Muscle layer of duodenum (tissue), 2 donors: Measurements from ENCODE around the gene F8.

ENCODE experiments used
- H3K27ac ChIP-seq: one replicate; pipeline ENCODE4 v1.7.0; 2013; ENCODE audit warnings: mild to moderate bottlenecking, low read length
- H3K27me3 ChIP-seq: one replicate; pipeline ENCODE4 v1.7.0; 2013; ENCODE audit warnings: low read depth, mild to moderate bottlenecking, control low read depth, low read length
- H3K36me3 ChIP-seq, 2 donors: one replicate each; pipeline ENCODE4 v1.7.0; 2013; ENCODE audit warnings: low read length in 2 of 2, control low read depth in 1 of 2, mild to moderate bottlenecking in 1 of 2; ENCODE audit not compliant: insufficient read depth in 2 of 2, control insufficient read depth in 1 of 2
- H3K4me1 ChIP-seq, 2 donors: one replicate each; pipeline ENCODE4 v1.7.0; 2013; ENCODE audit warnings: low read length in 2 of 2, mild to moderate bottlenecking in 2 of 2, control low read depth in 1 of 2, moderate library complexity in 1 of 2; ENCODE audit not compliant: insufficient read depth in 2 of 2, control insufficient read depth in 1 of 2
- H3K4me3 ChIP-seq, 2 donors: one replicate each; pipeline ENCODE4 v1.7.0; 2013; ENCODE audit warnings: low read length in 2 of 2, low read depth in 1 of 2, mild to moderate bottlenecking in 1 of 2
- H3K9me3 ChIP-seq, 2 donors: one replicate each; pipeline ENCODE4 v1.7.0; 2013; ENCODE audit warnings: low read length in 2 of 2, control low read depth in 1 of 2, mild to moderate bottlenecking in 1 of 2; ENCODE audit not compliant: control insufficient read depth in 1 of 2
- donor health status: healthy.

Gene F8

DNA sequence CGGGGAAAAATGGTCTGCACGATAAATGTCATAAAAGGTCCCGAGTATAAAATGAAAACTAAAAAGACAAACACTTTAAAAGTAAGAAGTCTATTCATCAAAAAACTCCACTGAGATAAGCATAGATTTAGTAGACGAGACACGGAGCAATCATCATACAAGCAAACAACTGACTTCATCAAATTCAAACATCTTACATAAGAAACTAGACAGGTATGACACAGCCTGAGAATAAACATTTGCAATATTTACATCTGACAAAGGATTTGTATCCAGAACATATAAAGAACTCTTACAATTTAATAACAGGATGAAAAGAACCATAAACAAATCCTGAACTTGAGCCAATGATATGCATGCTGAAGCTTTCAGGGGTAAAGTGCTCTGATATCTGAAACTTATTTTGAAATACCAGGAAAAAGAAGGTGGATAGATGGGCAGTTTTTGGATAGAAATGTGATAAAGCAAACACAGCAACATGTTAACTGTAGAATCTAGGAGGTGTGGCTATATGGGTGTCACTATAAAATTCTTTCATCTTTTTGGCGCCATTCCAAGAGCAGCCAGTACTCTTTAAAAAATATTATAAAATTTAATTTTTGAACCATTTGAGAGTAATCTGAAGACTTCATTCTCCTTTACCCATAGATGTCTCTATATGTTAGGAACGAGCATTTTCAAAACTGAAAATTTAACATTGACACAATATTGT, 229.3 kb downstream of the F8 start:
- no peaks in the 10 kb centered on the region for H3K27me3 ChIP-seq
- H3K4me1 ChIP-seq, result no peaks in the 10 kb centered on the region
- H3K9me3 ChIP-seq, result no peaks in the 10 kb centered on the region
- no peak overlapping the region for H3K27ac ChIP-seq
- H3K36me3 ChIP-seq, result no peaks in the 10 kb centered on the region
- no peak overlapping the region for H3K4me3 ChIP-seq

DNA sequence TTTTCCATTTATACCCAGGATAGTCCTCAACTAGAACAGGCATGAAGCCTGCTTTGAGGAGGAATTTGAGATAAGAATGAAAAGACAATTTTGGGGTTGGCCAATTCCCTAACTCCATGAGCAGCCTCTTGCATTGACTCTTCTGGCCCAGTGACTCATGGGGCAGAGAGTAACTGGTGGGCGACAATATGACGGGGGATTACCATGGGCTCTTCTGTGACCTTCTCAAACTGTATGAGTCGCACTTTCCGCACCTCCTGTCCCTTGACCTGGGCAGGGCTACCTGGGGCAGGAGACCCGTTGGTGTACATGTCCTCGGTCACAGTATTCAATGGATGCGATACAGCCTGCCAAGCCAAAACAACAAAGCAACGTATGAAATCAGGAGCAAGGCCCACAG, 230.6 kb downstream of the F8 start:
- H3K27me3 ChIP-seq, result no peaks in the 10 kb centered on the region
- no peak overlapping the region for H3K4me3 ChIP-seq
- no peaks in the 10 kb centered on the region for H3K36me3 ChIP-seq
- no peaks in the 10 kb centered on the region for H3K4me1 ChIP-seq
- H3K9me3 ChIP-seq, result no peaks in the 10 kb centered on the region
- no peak overlapping the region for H3K27ac ChIP-seq

DNA sequence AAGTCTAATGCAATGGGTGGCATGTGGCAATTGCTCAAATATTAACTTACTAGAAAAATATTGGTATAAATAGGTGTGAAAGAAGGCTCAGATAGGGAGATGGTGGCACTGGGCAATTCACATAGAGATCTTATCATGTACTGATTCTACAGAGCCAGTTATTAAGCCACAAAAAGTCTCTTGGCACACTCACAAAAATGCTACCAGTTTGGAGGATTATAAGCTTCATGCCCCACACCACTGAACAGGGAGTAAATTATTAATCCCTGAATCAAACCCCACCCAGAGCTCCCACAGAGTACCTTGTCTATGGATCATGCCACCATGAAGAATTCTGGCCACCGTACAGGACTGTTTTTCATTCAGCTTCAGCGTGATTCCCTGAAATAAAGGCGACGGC, 231.1 kb downstream of the F8 start:
- no peaks in the 10 kb centered on the region for H3K4me1 ChIP-seq
- H3K4me3 ChIP-seq, result no peak overlapping the region
- H3K27me3 ChIP-seq, result no peaks in the 10 kb centered on the region
- no peaks in the 10 kb centered on the region for H3K36me3 ChIP-seq
- H3K27ac ChIP-seq, result no peak overlapping the region
- no peaks in the 10 kb centered on the region for H3K9me3 ChIP-seq
